Peyer's patch (tissue), 4 donors: ENCODE measurements around the gene GGA1.

Experiments
- CTCF ChIP-seq, 6 experiments: fragments of 450-650 bp in 4 of 6; fragments of 200-600 bp in 2 of 6; sonication (generic) in 1 of 6; IDR thresholded peaks; one replicate each; pipeline ENCODE4 v1.5.1; 2017 to 2019; ENCODE audit warnings: antibody characterized with exemption in 6 of 6, mild to moderate bottlenecking in 3 of 6, moderate library complexity in 1 of 6
- POLR2A ChIP-seq, 2 donors: fragments of 450-650 bp; IDR thresholded peaks; one replicate each; pipeline ENCODE4 v1.5.1; 2017; ENCODE audit warnings: antibody characterized with exemption in 2 of 2, mild to moderate bottlenecking in 2 of 2, moderate library complexity in 2 of 2

- TF ChIP-seq CTCF (IDR thresholded peaks at IDR 0.05) (peak; percentile 95 to 99 (median 98)), POLR2A (IDR thresholded peaks at IDR 0.05) (peak in 1 of 2 donors; percentile 10)
Observed at GRCh38 chr22:37607010-37607934, 1.4 kb upstream of the GGA1 start.
